Endodermal cell (in vitro differentiated cells): ENCODE measurements around the gene SYTL4. TPM values are rescaled to one million over a fixed set of nuclear protein-coding genes. Genes with fewer than 3 reads are reported as not detected.

Experiments
- DNase-seq: peaks from one replicate; pipeline ENCODE4 v3.0.0-alpha.2; 2017
- H3K27ac ChIP-seq: 2 replicates; pipeline ENCODE4 v1.5.1; 2013; ENCODE audit warnings: mild to moderate bottlenecking, low read depth, low read length, moderate library complexity
- H3K27me3 ChIP-seq: 2 replicates; pipeline ENCODE4 v1.6.1; 2013; ENCODE audit warnings: mild to moderate bottlenecking, low read length, moderate library complexity; ENCODE audit not compliant: insufficient read depth, control insufficient read depth, poor library complexity, severe bottlenecking
- H3K36me3 ChIP-seq: 2 replicates; pipeline ENCODE4 v1.7.0; 2013; ENCODE audit warnings: mild to moderate bottlenecking, low read length, moderate library complexity; ENCODE audit not compliant: control insufficient read depth, insufficient read depth
- H3K4me1 ChIP-seq: one replicate; pipeline ENCODE4 v1.7.0; 2013; ENCODE audit warnings: low read length; ENCODE audit not compliant: control insufficient read depth, insufficient read depth
- H3K4me3 ChIP-seq: 2 replicates; pipeline ENCODE4 v1.5.1; 2013; ENCODE audit warnings: mild to moderate bottlenecking, low read length, moderate library complexity
- H3K9ac ChIP-seq: 2 replicates; pipeline ENCODE4 v1.6.1; 2013; ENCODE audit warnings: mild to moderate bottlenecking, low read length, moderate library complexity; ENCODE audit not compliant: poor library complexity, severe bottlenecking; ENCODE audit errors: extremely low read depth
- H3K9me3 ChIP-seq: 2 replicates; pipeline ENCODE4 v1.6.1; 2013; ENCODE audit warnings: mild to moderate bottlenecking, low read length, moderate library complexity; ENCODE audit not compliant: control insufficient read depth
- H3K27ac Mint-ChIP-seq: 2 replicates; pipeline ENCODE4 v1.8.0; 2020; ENCODE audit warnings: mixed read lengths
- H3K27me3 Mint-ChIP-seq: 2 replicates; pipeline ENCODE4 v1.8.0; 2021; ENCODE audit warnings: mild to moderate bottlenecking, mixed read lengths; ENCODE audit not compliant: insufficient read depth
- H3K36me3 Mint-ChIP-seq: 2 replicates; pipeline ENCODE4 v1.8.0; 2020; ENCODE audit warnings: low read depth, mixed read lengths
- H3K4me1 Mint-ChIP-seq: 2 replicates; pipeline ENCODE4 v1.8.0; 2020; ENCODE audit warnings: mixed read lengths
- H3K4me3 Mint-ChIP-seq: 2 replicates; pipeline ENCODE4 v1.8.0; 2020; ENCODE audit warnings: mild to moderate bottlenecking, moderate library complexity, mixed read lengths
- H3K9me3 Mint-ChIP-seq: 2 replicates; pipeline ENCODE4 v1.8.0; 2020; ENCODE audit warnings: mild to moderate bottlenecking, mixed read lengths
- CTCF ChIP-seq: fragments of 200-600 bp; sonication (generic); conservative IDR thresholded peaks from 2 replicates; pipeline ENCODE4 v1.5.0; 2021; ENCODE audit warnings: antibody characterized with exemption, mild to moderate bottlenecking
- WGBS, 2 experiments: methylation state at CpG; one replicate each; pipeline versions ENCODE4 v1.1.5 to v1.1.7; 2013; ENCODE audit warnings: missing lambda C conversion rate in 2 of 2, mixed read lengths in 1 of 2; ENCODE audit not compliant: insufficient coverage in 1 of 2, insufficient read length in 1 of 2; 5-methylcytosine and 5-hydroxymethylcytosine counted together
- total RNA-seq, 2 donors: library from RNA; stranded (reverse); fragmentation: NEBNext Ultra II Directional in 1 of 2; extraction: Animal tissue kit (Norgen Biotek cat#: 25700) in 1 of 2; gene quantifications; 2 replicates in 1 of 2; 3 replicates in 1 of 2; pipeline ENCODE4 v1.2.1, GENCODE V29; 2021

The SYTL4 gene
- total RNA-seq, 2 donors from 2014 or later: 0.24 TPM; not detected in 1

GRCh38 chrX:100673397-100673953 is 58.4 kb downstream of the SYTL4 start:
- Mint-ChIP-seq H3K9me3 (peaks cover 13% of the 10 kb centered on the region), H3K4me3 (no peak overlapping the region), H3K27me3 (no peaks in the 10 kb centered on the region), H3K4me1 (peaks cover 8% of the 10 kb centered on the region), H3K36me3 (no peaks in the 10 kb centered on the region), H3K27ac (no peak overlapping the region)
- no peak for TF ChIP-seq CTCF
- no peaks in the 10 kb centered on the region for H3K36me3 ChIP-seq
- H3K4me1 ChIP-seq: no peaks in the 10 kb centered on the region
- 86% methylated on average over 2 of the region's 3 CpGs; no CpG with 5 or more reads in 1 of the 2 experiments for WGBS, 2 experiments
- no peak for DNase-seq
- no peak overlapping the region for H3K9ac ChIP-seq
- no peaks in the 10 kb centered on the region for H3K9me3 ChIP-seq
- no peak overlapping the region for H3K27ac ChIP-seq
- no peaks in the 10 kb centered on the region for H3K27me3 ChIP-seq
- H3K4me3 ChIP-seq: no peak overlapping the region

DNA sequence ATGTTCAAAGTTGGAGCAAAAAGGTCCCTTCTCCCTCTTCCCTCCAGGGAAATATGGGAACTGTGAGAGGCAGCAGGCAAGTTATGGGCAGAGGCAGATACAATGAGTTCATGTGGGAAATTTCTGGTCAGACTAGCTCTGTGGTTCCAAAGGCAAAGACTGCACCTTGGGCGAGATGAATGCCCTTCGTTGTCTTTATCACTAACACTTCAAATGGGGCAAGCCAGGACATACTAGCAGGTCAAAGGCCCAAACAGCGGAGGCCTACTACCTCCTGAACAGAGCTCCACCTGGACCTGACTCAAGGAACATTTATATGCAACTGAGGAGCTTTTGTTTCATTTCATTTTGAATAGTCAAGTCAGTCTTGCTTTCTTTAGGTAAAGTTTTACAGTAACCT is 59.0 kb downstream of the SYTL4 start:
- H3K9ac ChIP-seq: no peak overlapping the region
- H3K9me3 ChIP-seq: no peaks in the 10 kb centered on the region
- no peaks in the 10 kb centered on the region for H3K36me3 Mint-ChIP-seq
- H3K27me3 ChIP-seq: no peaks in the 10 kb centered on the region
- H3K4me1 ChIP-seq: no peaks in the 10 kb centered on the region
- peaks cover 11% of the 10 kb centered on the region for H3K4me1 Mint-ChIP-seq
- no peak overlapping the region for H3K4me3 ChIP-seq
- WGBS, 2 experiments: 82 to 93% methylated on average over 2 to 3 of the region's 3 CpGs
- no peak overlapping the region for H3K27ac ChIP-seq
- no peak overlapping the region for H3K27ac Mint-ChIP-seq
- H3K27me3 Mint-ChIP-seq: no peaks in the 10 kb centered on the region
- DNase-seq: no peak
- no peak for TF ChIP-seq CTCF
- no peak overlapping the region for H3K4me3 Mint-ChIP-seq
- no peaks in the 10 kb centered on the region for H3K36me3 ChIP-seq
- peaks cover 14% of the 10 kb centered on the region for H3K9me3 Mint-ChIP-seq

DNA sequence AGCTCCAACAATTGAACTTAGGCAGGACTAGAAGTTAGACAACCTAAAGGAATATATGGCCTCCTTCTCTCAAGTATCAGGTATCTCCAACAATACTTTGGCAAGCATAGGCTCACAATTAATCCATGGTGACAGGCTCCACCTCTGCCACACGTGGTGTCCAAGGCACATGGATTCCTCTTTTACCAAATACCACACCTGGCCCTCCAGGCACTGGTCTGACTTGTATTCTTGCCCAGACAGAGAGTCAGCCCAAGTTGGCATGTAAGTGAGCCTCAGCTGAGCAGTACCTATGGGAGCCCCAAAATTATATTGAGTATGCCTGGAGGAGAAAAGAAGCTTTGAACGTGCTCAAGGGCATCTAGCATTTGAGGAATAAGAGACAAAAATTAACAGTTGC is 68.3 kb downstream of the SYTL4 start:
- H3K9ac ChIP-seq: no peak overlapping the region
- peaks cover 2% of the 10 kb centered on the region for H3K27me3 Mint-ChIP-seq
- H3K27ac Mint-ChIP-seq: no peak overlapping the region
- no peaks in the 10 kb centered on the region for H3K27me3 ChIP-seq
- no peaks in the 10 kb centered on the region for H3K4me1 ChIP-seq
- H3K36me3 ChIP-seq: no peaks in the 10 kb centered on the region
- no peak for TF ChIP-seq CTCF
- H3K9me3 Mint-ChIP-seq: peaks cover 16% of the 10 kb centered on the region
- H3K27ac ChIP-seq: no peak overlapping the region
- H3K9me3 ChIP-seq: no peaks in the 10 kb centered on the region
- H3K4me1 Mint-ChIP-seq: peaks cover 4% of the 10 kb centered on the region
- H3K36me3 Mint-ChIP-seq: no peaks in the 10 kb centered on the region
- no peak overlapping the region for H3K4me3 Mint-ChIP-seq
- DNase-seq: no peak
- no peak overlapping the region for H3K4me3 ChIP-seq
- 82% methylated on average over 2 of the region's 2 CpGs; no CpG with 5 or more reads in 1 of the 2 experiments for WGBS, 2 experiments
